Measurements from ENCODE around the gene PNPLA7. TPM values are rescaled to one million over a fixed set of nuclear protein-coding genes. Genes with fewer than 3 reads are reported as not detected.

The PNPLA7 gene
- polyA plus RNA-seq, 1 of the 3 experiments (the other 2 are of a cell fraction): 0.99 TPM

GRCh38 chr9:137491735-137492432, 58.3 kb downstream of the PNPLA7 start:
- H3K9me3 ChIP-seq: no peaks in the 10 kb centered on the region
- ChIA-PET POLR2A (no interaction called here), CTCF (interaction anchor here (1.1 to 1.5 kb wide), 2 partner anchors 8 to 69 kb away, joined by 3 to 5 read pairs; partner anchors contain the start of genes EXD3 and NOXA1)
- 93% methylated on average over 13 of the region's 13 CpGs for WGBS (ENCODE audit: low lambda C conversion rate)
- no peak overlapping the region for H3K4me3 ChIP-seq (ENCODE audit: low read depth in 2 of 2, low read length in 1 of 2)
- no peak for TF ChIP-seq FOXJ3 (CRISPR knock-in tag; IDR thresholded peaks at IDR 0.05)
- no peak for TF ChIP-seq MAX (IDR thresholded peaks at IDR 0.05; ENCODE audit: low read depth)
- TF ChIP-seq PBX3 (IDR thresholded peaks at IDR 0.05): no peak
- TF ChIP-seq TAF1 (IDR thresholded peaks at IDR 0.05; ENCODE audit: borderline replicate concordance, low read depth, low read length): no peak
- TF ChIP-seq NFIC (IDR thresholded peaks at IDR 0.05; ENCODE audit: borderline replicate concordance): no peak
- TF ChIP-seq FOXM1 (IDR thresholded peaks at IDR 0.05; ENCODE audit: low read depth): no peak
- TF ChIP-seq GATA2 (CRISPR knock-in tag; IDR thresholded peaks at IDR 0.05): no peak
- TF ChIP-seq CTCF (IDR thresholded peaks at IDR 0.05): no peak
- no peak for TF ChIP-seq RAD21 (IDR thresholded peaks at IDR 0.05; ENCODE audit: low read length)
- TF ChIP-seq TEAD4 (IDR thresholded peaks at IDR 0.05; ENCODE audit: borderline replicate concordance, insufficient read depth): no peak
- no peak for TF ChIP-seq CHD2 (IDR thresholded peaks at IDR 0.05; ENCODE audit: low read length, partially characterized antibody)
- no peak for TF ChIP-seq USF1 (IDR thresholded peaks at IDR 0.05; ENCODE audit: borderline replicate concordance, low read depth)
- TF ChIP-seq FOSL2 (IDR thresholded peaks at IDR 0.05; ENCODE audit: borderline replicate concordance, low read depth): no peak
- no peaks in the 10 kb centered on the region for H4K20me1 ChIP-seq (ENCODE audit: insufficient read depth)
- no peaks in the 10 kb centered on the region for H3F3A ChIP-seq (replicated peaks; ENCODE audit: insufficient read depth)
- no peaks in the 10 kb centered on the region for H3K36me3 ChIP-seq (replicated peaks in 1 of 2; ENCODE audit: control insufficient read depth in 1 of 2, insufficient read depth in 2 of 2, low read length in 1 of 2)
- peaks cover 0 to 15% of the 10 kb centered on the region in 2 experiments; a peak in 1 of 4 replicates for H3K4me1 ChIP-seq (ENCODE audit: control insufficient read depth in 1 of 2, insufficient read depth in 2 of 2, low read depth in 1 of 2, low read length in 1 of 2)
- no peak overlapping the region for H3K27ac ChIP-seq (ENCODE audit: low read depth in 2 of 2, low read length in 1 of 2)
- H3K27me3 ChIP-seq (ENCODE audit: insufficient read depth): no peaks in the 10 kb centered on the region
- H2AFZ ChIP-seq (ENCODE audit: low read depth): no peak overlapping the region
- H3K79me2 ChIP-seq (ENCODE audit: insufficient read depth): no peaks in the 10 kb centered on the region
- H3K9me2 ChIP-seq: no peaks in the 10 kb centered on the region
- no peak overlapping the region for H3K4me2 ChIP-seq
- no peak for DNase-seq
- H3K9ac ChIP-seq: no peak overlapping the region

Data from SK-N-SH (cell line).